ENCODE data around the gene IMPA2.

The IMPA2 gene

GRCh38 chr18:12009581-12010140, 28.4 kb downstream of the IMPA2 start:
- DNase-seq: no peak

GRCh38 chr18:12010187-12010802, 29.0 kb downstream of the IMPA2 start:
- no peak for DNase-seq

DNA sequence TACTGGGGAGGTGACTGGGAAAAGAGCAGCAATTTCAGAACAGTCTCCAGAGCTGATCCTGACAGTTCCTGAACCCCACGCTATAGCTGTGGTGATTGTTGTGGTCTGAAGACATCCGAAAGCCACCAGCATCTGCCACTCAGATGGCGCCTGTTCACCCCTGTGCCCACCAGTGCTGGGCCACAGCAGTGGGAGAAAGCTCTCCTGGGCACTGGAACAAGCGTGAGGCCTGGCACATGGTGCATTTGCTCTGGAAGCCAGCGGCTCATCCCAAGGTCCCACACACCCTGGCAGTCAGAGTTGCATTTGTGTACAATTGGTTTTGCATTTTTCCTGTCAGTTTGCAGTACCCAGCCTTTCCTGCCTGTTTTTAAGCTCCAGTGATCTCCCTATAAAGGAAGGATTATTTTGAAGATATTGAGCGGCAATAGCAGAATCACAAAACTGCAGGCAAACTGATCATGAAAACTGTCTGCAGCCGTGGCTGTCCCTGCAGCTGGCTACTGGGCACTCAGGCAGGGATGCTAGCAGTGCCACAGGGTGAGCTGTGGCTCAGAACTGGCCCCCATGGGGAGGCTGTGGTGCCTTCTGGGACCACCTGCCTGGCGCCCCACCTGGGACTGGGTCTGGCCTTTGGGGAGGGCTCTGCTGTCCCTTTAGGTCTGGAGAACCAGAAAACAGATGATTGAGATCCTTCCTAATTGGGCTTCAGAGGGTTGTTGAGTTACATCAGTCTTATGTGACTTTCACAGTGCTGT, 30.1 kb downstream of the IMPA2 start:
- no peak for DNase-seq

DNA sequence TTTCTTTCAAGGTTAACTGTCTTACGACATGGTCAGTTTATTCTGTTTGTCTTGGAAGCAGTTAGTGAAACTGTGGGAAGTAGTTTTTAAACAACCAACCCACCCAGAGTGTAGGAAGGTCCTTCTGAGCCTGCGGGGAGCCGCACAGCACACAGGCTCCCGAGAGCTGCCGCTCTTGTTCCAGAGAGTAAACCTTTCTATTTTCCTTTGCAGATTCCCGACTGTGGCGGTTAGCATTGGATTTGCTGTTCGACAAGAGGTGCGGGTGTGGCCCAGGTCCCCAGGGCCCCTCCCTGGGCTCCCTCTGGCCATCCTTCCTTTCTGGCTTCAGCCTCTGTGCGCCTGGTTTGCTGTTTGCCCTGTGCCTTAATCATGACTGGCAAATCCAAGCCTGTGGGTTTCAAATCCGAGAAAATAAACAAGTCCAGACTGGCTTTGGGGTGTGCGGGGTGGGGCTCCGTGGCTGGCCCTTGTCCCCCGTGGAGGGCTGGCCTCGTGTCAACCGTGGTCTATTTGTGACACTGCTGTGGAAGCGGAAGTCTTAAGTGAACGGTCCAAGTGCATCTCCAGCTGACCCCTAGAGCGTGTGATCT, 30.7 kb downstream of the IMPA2 start:
- no peak for DNase-seq

- DNase-seq: no peak
Observed at GRCh38 chr18:12012697-12013096, 31.4 kb downstream of the IMPA2 start.

GRCh38 chr18:12013186-12013916, 32.0 kb downstream of the IMPA2 start:
- DNase-seq: no peak

DNA sequence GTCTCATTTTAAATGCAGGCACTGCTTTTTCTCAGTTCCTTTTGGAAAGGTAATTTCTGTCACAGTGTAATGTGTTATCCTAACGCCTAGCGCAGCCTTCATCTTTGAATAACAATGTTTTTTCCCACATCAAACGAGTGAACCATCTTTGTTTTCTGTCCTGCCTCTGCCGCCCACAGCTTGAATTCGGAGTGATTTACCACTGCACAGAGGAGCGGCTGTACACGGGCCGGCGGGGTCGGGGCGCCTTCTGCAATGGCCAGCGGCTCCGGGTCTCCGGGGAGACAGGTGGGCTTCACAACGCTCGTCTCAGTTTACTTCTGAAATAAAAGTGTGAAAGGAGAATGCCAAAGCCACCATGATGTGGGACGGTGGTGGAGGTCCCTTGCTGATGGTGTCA, 32.8 kb downstream of the IMPA2 start:
- DNase-seq: no peak

GRCh38 chr18:12014521-12015415, 33.5 kb downstream of the IMPA2 start:
- DNase-seq: no peak

DNA sequence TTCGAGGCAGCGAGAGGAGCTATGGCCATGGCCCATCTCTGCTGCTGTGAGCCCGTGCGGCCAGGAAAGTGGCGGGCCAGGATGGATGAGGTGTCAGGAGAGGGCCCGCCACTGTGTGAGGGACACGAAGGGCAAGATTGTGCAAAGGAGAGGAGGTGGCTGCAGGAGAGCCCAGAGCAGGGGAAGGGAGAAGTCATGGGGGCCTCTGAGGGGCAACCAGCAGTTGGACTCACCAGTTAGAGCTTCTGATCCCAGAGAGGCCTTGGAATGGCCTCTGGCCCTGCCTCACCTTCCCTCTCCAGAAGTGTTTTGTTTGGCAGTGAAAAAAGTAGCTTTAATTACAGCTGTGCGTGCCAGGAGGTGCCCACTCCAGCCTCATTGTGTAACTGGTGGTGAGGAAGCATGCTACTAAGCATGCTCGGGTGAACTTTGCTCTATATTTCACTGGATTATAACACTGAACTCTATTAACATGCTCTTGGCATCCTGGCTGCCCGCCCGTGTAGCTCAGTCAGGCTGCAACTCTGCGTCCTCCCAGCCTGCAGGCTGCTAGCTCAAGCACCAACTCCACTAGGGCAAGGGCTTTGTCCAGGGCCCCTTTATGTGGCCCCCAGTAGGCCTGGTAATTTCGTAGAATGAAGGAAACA, 34.2 kb downstream of the IMPA2 start:
- DNase-seq: no peak

GRCh38 chr18:12017081-12017480, 35.8 kb downstream of the IMPA2 start:
- DNase-seq: no peak

DNA sequence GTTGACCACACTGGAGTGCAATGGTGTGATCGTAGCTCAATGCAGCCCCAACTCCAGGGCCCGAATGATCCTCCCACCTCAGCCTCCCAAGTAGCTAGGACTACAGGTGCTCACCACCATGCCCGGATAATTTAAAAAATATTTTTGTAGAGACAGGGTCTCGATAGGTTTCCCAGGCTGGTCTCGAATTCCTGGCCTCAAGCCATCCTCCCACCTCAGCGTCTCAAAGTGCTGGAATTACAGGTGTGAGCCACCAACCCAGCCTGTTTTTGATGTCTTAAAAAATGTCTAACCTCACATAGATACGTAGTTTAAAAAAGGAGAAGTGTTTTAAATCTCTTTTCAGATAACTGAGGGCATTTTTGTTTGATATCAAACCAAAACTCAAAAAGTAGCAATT, 37.6 kb downstream of the IMPA2 start:
- no peak for DNase-seq

- no peak for DNase-seq
Observed at GRCh38 chr18:12021077-12021476, 39.8 kb downstream of the IMPA2 start.

- DNase-seq: no peak
Observed at GRCh38 chr18:12021596-12021995, 40.3 kb downstream of the IMPA2 start.

- no peak for DNase-seq
Observed at GRCh38 chr18:12023375-12023774, 42.1 kb downstream of the IMPA2 start.

GRCh38 chr18:12026562-12026961, 45.3 kb downstream of the IMPA2 start:
- no peak for DNase-seq

- DNase-seq: no peak
Observed at GRCh38 chr18:12027046-12027445, 45.7 kb downstream of the IMPA2 start.

GRCh38 chr18:12027480-12027879, 46.2 kb downstream of the IMPA2 start:
- no peak for DNase-seq

GRCh38 chr18:12028040-12028628, 46.8 kb downstream of the IMPA2 start:
- DNase-seq: no peak

DNA sequence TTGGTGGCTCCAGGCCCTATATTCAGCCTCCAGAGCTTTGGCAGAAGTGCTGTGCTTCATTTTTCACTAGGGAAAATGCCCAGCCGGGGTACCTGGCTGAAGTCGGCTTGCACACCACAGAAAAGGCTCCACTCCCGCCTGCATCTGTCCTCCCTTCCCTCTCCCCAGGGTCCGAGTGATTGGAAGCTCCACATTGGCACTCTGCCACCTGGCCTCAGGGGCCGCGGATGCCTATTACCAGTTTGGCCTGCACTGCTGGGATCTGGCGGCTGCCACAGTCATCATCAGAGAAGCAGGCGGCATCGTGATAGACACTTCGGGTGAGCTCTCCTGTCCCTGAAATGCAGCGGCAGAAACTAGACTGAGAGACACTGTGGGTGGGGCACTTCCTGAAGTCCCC, 47.4 kb downstream of the IMPA2 start:
- DNase-seq: no peak

DNA sequence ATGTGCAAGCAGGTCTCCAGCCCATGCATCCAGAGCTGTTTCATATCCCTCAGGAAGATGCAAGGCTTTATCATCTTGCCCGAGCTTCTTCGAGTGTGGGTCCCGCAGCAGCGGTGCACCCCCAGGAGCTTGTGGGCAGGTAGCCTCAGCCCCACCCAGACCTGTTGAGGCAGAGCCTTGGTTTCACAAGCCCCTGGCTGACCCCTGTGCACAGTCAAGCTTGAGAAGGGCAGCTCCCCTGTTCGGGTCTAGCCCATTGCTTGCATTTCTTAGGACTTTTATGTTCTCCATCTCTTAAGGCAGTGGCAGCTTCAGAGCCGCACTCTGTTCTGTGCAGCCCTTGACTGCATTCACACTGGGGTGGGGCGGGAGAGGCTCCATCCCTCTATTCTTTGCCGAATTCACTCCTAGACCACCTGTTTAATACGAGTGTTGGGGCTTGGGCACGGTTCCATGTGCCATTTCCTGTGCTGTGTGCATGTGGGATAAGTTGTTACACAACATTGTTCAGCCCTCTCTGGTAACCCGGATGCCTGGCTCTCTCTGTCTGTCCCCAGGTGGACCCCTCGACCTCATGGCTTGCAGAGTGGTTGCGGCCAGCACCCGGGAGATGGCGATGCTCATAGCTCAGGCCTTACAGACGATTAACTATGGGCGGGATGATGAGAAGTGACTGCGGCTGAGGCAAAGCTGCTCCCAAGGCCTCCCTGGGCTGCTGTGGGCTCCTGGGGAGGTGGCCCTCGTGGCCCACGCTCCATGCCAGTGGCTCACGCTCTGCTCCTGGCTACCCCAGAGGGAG, 48.7 kb downstream of the IMPA2 start:
- DNase-seq: no peak
